GM18526 (cell line): ENCODE results near the gene CCDC124.

ENCODE experiments used
- POLR2A ChIP-seq: IDR thresholded peaks from 3 replicates; pipeline ENCODE4 v1.6.1; 2011; ENCODE audit not compliant: insufficient read length; ENCODE audit errors: extremely low read depth

Gene CCDC124

GRCh38 chr19:17932485-17933338, at the start of gene CCDC124:
Gene CCDC124, plus strand, starts transcription at chr19:17933015. Its CDS starts 3,406 bp downstream, at chr19:17936421.
- TF ChIP-seq POLR2A = peak; percentile 80

- no peak for TF ChIP-seq POLR2A
Measured at GRCh38 chr19:17883627-17884410, 49.0 kb upstream of the CCDC124 start.

- TF ChIP-seq POLR2A = no peak
Measured at GRCh38 chr19:17886515-17886914, 46.3 kb upstream of the CCDC124 start.

GRCh38 chr19:17888260-17888659, 44.6 kb upstream of the CCDC124 start:
- no peak for TF ChIP-seq POLR2A

- TF ChIP-seq POLR2A = no peak
Measured at GRCh38 chr19:17889609-17890214, 43.1 kb upstream of the CCDC124 start.

GRCh38 chr19:17893766-17894165, 39.0 kb upstream of the CCDC124 start:
- TF ChIP-seq POLR2A = no peak

GRCh38 chr19:17902701-17903100, 30.1 kb upstream of the CCDC124 start:
- no peak for TF ChIP-seq POLR2A

GRCh38 chr19:17908244-17908643, 24.6 kb upstream of the CCDC124 start:
- no peak for TF ChIP-seq POLR2A

- TF ChIP-seq POLR2A = no peak
Measured at GRCh38 chr19:17909003-17909732, 23.6 kb upstream of the CCDC124 start.

GRCh38 chr19:17910791-17911360, 21.9 kb upstream of the CCDC124 start:
- TF ChIP-seq POLR2A = no peak

- TF ChIP-seq POLR2A = no peak
Measured at GRCh38 chr19:17915940-17916593, 16.7 kb upstream of the CCDC124 start.

GRCh38 chr19:17920527-17920926, 12.3 kb upstream of the CCDC124 start:
- TF ChIP-seq POLR2A = no peak

- no peak for TF ChIP-seq POLR2A
Measured at GRCh38 chr19:17922138-17922537, 10.7 kb upstream of the CCDC124 start.

- no peak for TF ChIP-seq POLR2A
Measured at GRCh38 chr19:17926044-17926443, 6.8 kb upstream of the CCDC124 start.
